Right kidney (tissue), 1 donor: Measurements from ENCODE around the gene SLC35F4.
"Not testable (repeated sequence)": the region's sequence is repeated elsewhere in the genome, so short reads cannot be mapped to it uniquely, and the experiment has no call there.

ENCODE experiments used
- DNase-seq: peaks from one replicate; pipeline ENCODE4 v3.0.0-alpha.2; 2016

The SLC35F4 gene

GRCh38 chr14:57796556-57796955 lies 69.3 kb downstream of the SLC35F4 start:
- no peak for DNase-seq

- no peak for DNase-seq
These were observed 80.8 kb downstream of the SLC35F4 start for GRCh38 chr14:57785058-57785457.

GRCh38 chr14:57771801-57772200 lies 94.1 kb downstream of the SLC35F4 start:
- DNase-seq, result no peak

- no peak for DNase-seq
These were observed 95.9 kb downstream of the SLC35F4 start for GRCh38 chr14:57769863-57770523.

- DNase-seq, result no peak
These were observed 104.1 kb downstream of the SLC35F4 start for GRCh38 chr14:57761800-57762199.

- no peak for DNase-seq
These were observed 105.0 kb downstream of the SLC35F4 start for GRCh38 chr14:57760896-57761295.

- DNase-seq, result no peak
These were observed 110.8 kb downstream of the SLC35F4 start for GRCh38 chr14:57755018-57755521.

GRCh38 chr14:57754527-57754926 lies 111.4 kb downstream of the SLC35F4 start:
- no peak for DNase-seq

GRCh38 chr14:57753821-57754220 lies 112.1 kb downstream of the SLC35F4 start:
- DNase-seq, result no peak

- DNase-seq, result not testable (repeated sequence)
These were observed 113.7 kb downstream of the SLC35F4 start for GRCh38 chr14:57752142-57752695.

GRCh38 chr14:57751400-57751799 lies 114.5 kb downstream of the SLC35F4 start:
- DNase-seq, result no peak

- no peak for DNase-seq
These were observed 116.6 kb downstream of the SLC35F4 start for GRCh38 chr14:57749267-57749666.

GRCh38 chr14:57748279-57748678 lies 117.6 kb downstream of the SLC35F4 start:
- DNase-seq, result no peak

- DNase-seq, result no peak
These were observed 118.9 kb downstream of the SLC35F4 start for GRCh38 chr14:57747036-57747435.

- no peak for DNase-seq
These were observed 119.3 kb downstream of the SLC35F4 start for GRCh38 chr14:57746563-57746962.

- no peak for DNase-seq
These were observed 126.4 kb downstream of the SLC35F4 start for GRCh38 chr14:57739516-57739915.

GRCh38 chr14:57737598-57737997 lies 128.3 kb downstream of the SLC35F4 start:
- DNase-seq, result no peak

GRCh38 chr14:57736391-57736790 lies 129.5 kb downstream of the SLC35F4 start:
- DNase-seq, result no peak

- DNase-seq, result no peak
These were observed 130.6 kb downstream of the SLC35F4 start for GRCh38 chr14:57735276-57735675.

GRCh38 chr14:57732463-57733285 lies 133.2 kb downstream of the SLC35F4 start:
- no peak for DNase-seq

GRCh38 chr14:57729208-57730187 lies 136.4 kb downstream of the SLC35F4 start:
- DNase-seq, result no peak
